Fibroblast of lung (primary cell): ENCODE data around the gene WDR35. TPM values are rescaled to one million over a fixed set of nuclear protein-coding genes. Genes with fewer than 3 reads are reported as not detected.
A peak's percentile ranks its signal among the peaks of the same experiment; 100 is the strongest.

Source experiments
- DNase-seq, 2 donors: peaks; one replicate each; pipeline versions ENCODE4 v3.0.0 to v3.0.0-alpha.2; 2010; ENCODE audit warnings: low read depth in 2 of 2
- H2AFZ ChIP-seq: 2 replicates; pipeline ENCODE4 v1.5.1; 2012; ENCODE audit warnings: low read length, control low read depth, inconsistent platforms
- H3K27ac ChIP-seq: 2 replicates; pipeline ENCODE4 v1.5.1; 2011; ENCODE audit warnings: low read length, control low read depth; ENCODE audit not compliant: insufficient read depth
- H3K27me3 ChIP-seq: 2 replicates; pipeline ENCODE4 v1.5.1; 2011; ENCODE audit warnings: mild to moderate bottlenecking, low read length; ENCODE audit not compliant: control insufficient read depth, insufficient read depth
- H3K36me3 ChIP-seq: 2 replicates; pipeline ENCODE4 v1.5.1; 2011; ENCODE audit warnings: low read length; ENCODE audit not compliant: control insufficient read depth, insufficient read depth
- H3K4me1 ChIP-seq: 2 replicates; pipeline ENCODE4 v1.5.1; 2011; ENCODE audit warnings: low read length; ENCODE audit not compliant: control insufficient read depth, insufficient read depth; ENCODE audit errors: extremely low read depth
- H3K4me2 ChIP-seq: 2 replicates; pipeline ENCODE4 v1.5.1; 2011; ENCODE audit warnings: low read length, control low read depth; ENCODE audit not compliant: insufficient read depth; ENCODE audit errors: extremely low read depth
- H3K4me3 ChIP-seq, 4 experiments: fragments of 200-600 bp in 1 of 4; sonication (generic) in 1 of 4; replicated peaks in 1 of 4; 2 replicates each; pipeline ENCODE4 v1.5.1; 2011 to 2016; ENCODE audit warnings: low read length in 4 of 4, low read depth in 3 of 4, mild to moderate bottlenecking in 3 of 4, control low read depth in 2 of 4, inconsistent platforms in 1 of 4, mixed read lengths in 1 of 4; ENCODE audit not compliant: insufficient read depth in 1 of 4; ENCODE audit errors: control extremely low read depth in 1 of 4
- H3K79me2 ChIP-seq: 2 replicates; pipeline ENCODE4 v1.5.1; 2012; ENCODE audit warnings: mild to moderate bottlenecking, low read length, inconsistent platforms; ENCODE audit not compliant: control insufficient read depth, insufficient read depth
- H3K9ac ChIP-seq: 2 replicates; pipeline ENCODE4 v1.5.1; 2011; ENCODE audit warnings: mild to moderate bottlenecking, low read length, control low read depth; ENCODE audit not compliant: insufficient read depth
- H3K9me3 ChIP-seq: 2 replicates; pipeline ENCODE4 v1.5.1; 2012; ENCODE audit warnings: low read depth, low read length; ENCODE audit not compliant: control insufficient read depth, insufficient read depth
- H4K20me1 ChIP-seq: 2 replicates; pipeline ENCODE4 v1.5.1; 2011; ENCODE audit warnings: low read length; ENCODE audit not compliant: control insufficient read depth, insufficient read depth; ENCODE audit errors: extremely low read depth
- CTCF ChIP-seq, 2 donors: IDR thresholded peaks in 1 of 2; conservative IDR thresholded peaks in 1 of 2; 1 replicate in 1 of 2; 2 replicates in 1 of 2; pipeline ENCODE4 v1.5.1; 2011 to 2012; ENCODE audit warnings: low read length in 2 of 2, control low read depth in 1 of 2, inconsistent platforms in 1 of 2, low read depth in 1 of 2, mild to moderate bottlenecking in 1 of 2
- EZH2 ChIP-seq: IDR thresholded peaks from 2 replicates; pipeline ENCODE4 v1.5.1; 2012; ENCODE audit warnings: low read length, control low read depth, mild to moderate bottlenecking; ENCODE audit errors: missing control alignments
- polyA plus RNA-seq, 2 donors: library from polyadenylated mRNA; depleted of rRNA in 1 of 2; stranded (reverse) in 1 of 2; unstranded in 1 of 2; fragments of >200 nt; gene quantifications; 2 replicates each; pipeline ENCODE4 v1.2.1, GENCODE V29; 2011 to 2012; ENCODE audit warnings: missing spikeins in 1 of 2
- total RNA-seq: library from RNA; depleted of rRNA; stranded (reverse); fragments of >200 nt; gene quantifications from 2 replicates; pipeline ENCODE4 v1.2.1, GENCODE V29; 2014

The WDR35 gene
- total and polyA plus RNA-seq, 2 donors (not counting 1 experiment from before 2014, with no cell fraction given): 8.3 to 11.6 TPM

- Histone ChIP-seq H3K4me2 (no peak overlapping the region), H3K27ac (no peak overlapping the region), H3K36me3 (peaks cover 2% of the 10 kb centered on the region)
Observed at GRCh38 chr2:20025065-20025786, 35.3 kb upstream of the WDR35 start.

GRCh38 chr2:20023688-20024087, 33.8 kb upstream of the WDR35 start:
- Histone ChIP-seq H3K27me3 (no peaks in the 10 kb centered on the region), H4K20me1 (no peaks in the 10 kb centered on the region), H3K4me1 (no peaks in the 10 kb centered on the region), H3K9me3 (no peaks in the 10 kb centered on the region), H3K4me3 (no peak overlapping the region), H2AFZ (no peak overlapping the region), H3K4me2 (no peak overlapping the region), H3K36me3 (no peaks in the 10 kb centered on the region), H3K27ac (no peak overlapping the region), H3K9ac (no peak overlapping the region), H3K79me2 (no peaks in the 10 kb centered on the region)
- no peak for TF ChIP-seq CTCF (conservative IDR thresholded peaks at IDR 0.05 in 1 of 2, IDR thresholded peaks at IDR 0.05 in 1 of 2; ENCODE audit: low read depth in 1 of 2, low read length in 2 of 2)
- no peak for TF ChIP-seq EZH2
- no peak for DNase-seq

More at GRCh38 chr2:20025065-20025786, 35.3 kb upstream of the WDR35 start:
- no peak overlapping the region for H3K9ac ChIP-seq
- DNase-seq: peak in 1 of 2 donors; percentile 56
- TF ChIP-seq EZH2: no peak
- TF ChIP-seq CTCF (conservative IDR thresholded peaks at IDR 0.05 in 1 of 2, IDR thresholded peaks at IDR 0.05 in 1 of 2; ENCODE audit: low read depth in 1 of 2, low read length in 2 of 2): no peak
- no peak overlapping the region for H2AFZ ChIP-seq
- H3K4me1 ChIP-seq: no peaks in the 10 kb centered on the region
- H3K27me3 ChIP-seq: no peaks in the 10 kb centered on the region
- H3K79me2 ChIP-seq: no peaks in the 10 kb centered on the region
- no peaks in the 10 kb centered on the region for H4K20me1 ChIP-seq
- H3K9me3 ChIP-seq: no peaks in the 10 kb centered on the region
- no peak overlapping the region for H3K4me3 ChIP-seq

- Histone ChIP-seq H3K4me3 (no peak overlapping the region), H3K36me3 (no peaks in the 10 kb centered on the region), H3K9me3 (no peaks in the 10 kb centered on the region), H3K9ac (no peak overlapping the region), H3K79me2 (no peaks in the 10 kb centered on the region), H3K27ac (no peak overlapping the region), H3K4me2 (no peak overlapping the region), H3K4me1 (no peaks in the 10 kb centered on the region), H2AFZ (no peak overlapping the region), H4K20me1 (no peaks in the 10 kb centered on the region), H3K27me3 (no peaks in the 10 kb centered on the region)
- no peak for DNase-seq
- no peak for TF ChIP-seq CTCF (conservative IDR thresholded peaks at IDR 0.05 in 1 of 2, IDR thresholded peaks at IDR 0.05 in 1 of 2; ENCODE audit: low read depth in 1 of 2, low read length in 2 of 2)
- no peak for TF ChIP-seq EZH2
Observed at GRCh38 chr2:20021405-20022009, 31.6 kb upstream of the WDR35 start.
